WERI-Rb-1 (cell line): ENCODE measurements around the gene PHF12.

Source experiments
- DNase-seq: peaks from one replicate; pipeline ENCODE4 v3.0.0-alpha.2; 2020
- H3K27ac ChIP-seq: fragments of 250-450 bp; sonication (Bioruptor Pico); 2 replicates; pipeline ENCODE4 v1.5.1; 2020; ENCODE audit warnings: mild to moderate bottlenecking, moderate library complexity
- H3K27me3 ChIP-seq: fragments of 250-450 bp; sonication (Bioruptor Pico); 2 replicates; pipeline ENCODE4 v1.5.1; 2021; ENCODE audit warnings: mild to moderate bottlenecking, low read depth, moderate library complexity; ENCODE audit not compliant: insufficient read depth, severe bottlenecking
- H3K36me3 ChIP-seq: fragments of 250-450 bp; sonication (Bioruptor Pico); 2 replicates; pipeline ENCODE4 v1.5.1; 2020; ENCODE audit warnings: mild to moderate bottlenecking, moderate library complexity
- H3K4me3 ChIP-seq: 2 replicates; pipeline ENCODE4 v1.5.1; 2011; ENCODE audit warnings: low read depth, mild to moderate bottlenecking, control low read depth, low read length
- H3K9me3 ChIP-seq: fragments of 250-450 bp; sonication (Bioruptor Pico); 2 replicates; pipeline ENCODE4 v1.5.1; 2021; ENCODE audit warnings: mild to moderate bottlenecking, moderate library complexity; ENCODE audit not compliant: severe bottlenecking
- TF ChIP-seq, protein P1 (sequence below): IDR thresholded peaks from 2 replicates; pipeline ENCODE4 v1.5.1; 2011; ENCODE audit warnings: low read depth, mild to moderate bottlenecking, control low read depth, inconsistent platforms, low read length

The PHF12 gene

DNA sequence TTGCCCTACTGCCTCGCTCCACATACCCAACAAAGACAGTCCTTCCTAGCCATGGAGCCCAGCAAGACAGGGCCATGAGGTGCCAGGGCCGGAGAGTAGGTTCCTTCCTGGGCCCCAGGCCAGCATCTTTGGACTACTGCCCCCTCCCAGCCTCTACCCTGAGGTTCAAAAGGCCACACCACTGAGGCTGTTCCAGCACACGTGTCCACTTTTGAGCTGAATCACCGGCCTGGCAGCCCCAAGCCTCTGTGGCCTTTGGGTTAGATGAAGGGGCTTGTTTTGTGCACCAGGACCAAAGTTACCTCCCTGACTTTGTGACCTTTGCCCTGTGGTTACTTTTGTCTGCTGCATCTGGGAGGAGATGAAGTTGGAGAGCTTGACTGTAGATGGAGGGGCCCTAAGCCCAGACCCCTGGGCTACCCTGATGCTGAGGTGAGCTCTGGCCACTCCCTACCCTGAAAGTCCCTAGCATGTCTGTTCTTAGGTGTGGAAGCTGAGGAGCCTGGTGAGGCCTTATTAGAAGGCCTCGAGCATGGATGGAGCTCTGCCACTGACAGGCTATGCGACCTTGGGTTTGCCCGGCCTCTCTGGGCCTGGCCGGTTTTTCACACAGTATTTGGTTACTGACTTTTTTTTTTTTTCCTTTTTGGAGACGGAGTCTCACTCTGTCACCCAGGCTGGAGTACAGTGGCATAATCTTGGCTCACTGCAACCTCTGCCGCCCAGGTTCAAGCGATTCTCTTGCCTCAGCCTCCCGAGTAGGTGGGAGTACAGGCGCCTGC lies 42.5 kb upstream of the PHF12 start:
- H3K9me3 ChIP-seq: no peaks in the 10 kb centered on the region
- H3K27ac ChIP-seq: peak overlapping the region; percentile 59
- TF ChIP-seq, protein P1, sequence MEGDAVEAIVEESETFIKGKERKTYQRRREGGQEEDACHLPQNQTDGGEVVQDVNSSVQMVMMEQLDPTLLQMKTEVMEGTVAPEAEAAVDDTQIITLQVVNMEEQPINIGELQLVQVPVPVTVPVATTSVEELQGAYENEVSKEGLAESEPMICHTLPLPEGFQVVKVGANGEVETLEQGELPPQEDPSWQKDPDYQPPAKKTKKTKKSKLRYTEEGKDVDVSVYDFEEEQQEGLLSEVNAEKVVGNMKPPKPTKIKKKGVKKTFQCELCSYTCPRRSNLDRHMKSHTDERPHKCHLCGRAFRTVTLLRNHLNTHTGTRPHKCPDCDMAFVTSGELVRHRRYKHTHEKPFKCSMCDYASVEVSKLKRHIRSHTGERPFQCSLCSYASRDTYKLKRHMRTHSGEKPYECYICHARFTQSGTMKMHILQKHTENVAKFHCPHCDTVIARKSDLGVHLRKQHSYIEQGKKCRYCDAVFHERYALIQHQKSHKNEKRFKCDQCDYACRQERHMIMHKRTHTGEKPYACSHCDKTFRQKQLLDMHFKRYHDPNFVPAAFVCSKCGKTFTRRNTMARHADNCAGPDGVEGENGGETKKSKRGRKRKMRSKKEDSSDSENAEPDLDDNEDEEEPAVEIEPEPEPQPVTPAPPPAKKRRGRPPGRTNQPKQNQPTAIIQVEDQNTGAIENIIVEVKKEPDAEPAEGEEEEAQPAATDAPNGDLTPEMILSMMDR: no peak
- H3K4me3 ChIP-seq: no peak overlapping the region
- H3K36me3 ChIP-seq: peaks cover 33% of the 10 kb centered on the region
- H3K27me3 ChIP-seq: no peaks in the 10 kb centered on the region
- no peak for DNase-seq

- Histone ChIP-seq H3K9me3 (no peaks in the 10 kb centered on the region), H3K4me3 (no peak overlapping the region), H3K27me3 (no peaks in the 10 kb centered on the region), H3K27ac (peak overlapping the region; percentile 59), H3K36me3 (peaks cover 32% of the 10 kb centered on the region)
- DNase-seq: peak; percentile 70
- TF ChIP-seq, protein P1: 0 out of 2 replicates have a peak, but pooled peaks have one; percentile 10
These were observed 41.6 kb upstream of the PHF12 start for GRCh38 chr17:28992625-28993600.

DNA sequence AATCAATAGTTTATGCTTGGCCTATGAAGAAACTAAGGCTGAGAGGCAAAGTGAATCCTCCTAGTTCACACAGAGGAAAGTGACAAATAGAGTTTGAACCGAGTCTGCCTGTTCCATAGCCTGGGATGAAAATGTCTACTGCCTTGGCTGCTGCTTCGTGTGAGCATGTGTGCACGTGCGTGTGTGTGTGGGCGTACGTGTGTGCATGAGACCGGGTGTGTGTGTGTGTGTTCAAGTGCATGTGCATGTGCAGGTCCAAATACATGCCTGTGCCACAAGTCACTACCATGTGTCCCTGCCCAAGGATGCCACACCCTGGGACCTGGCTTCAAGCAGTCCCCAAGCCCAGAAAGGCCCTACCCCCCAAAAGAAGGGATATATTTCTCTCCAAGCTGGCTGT lies 40.9 kb upstream of the PHF12 start:
- H3K9me3 ChIP-seq: no peaks in the 10 kb centered on the region
- peak overlapping the region; percentile 59 for H3K27ac ChIP-seq
- H3K4me3 ChIP-seq: no peak overlapping the region
- H3K36me3 ChIP-seq: peaks cover 29% of the 10 kb centered on the region
- no peaks in the 10 kb centered on the region for H3K27me3 ChIP-seq
- DNase-seq: no peak
- TF ChIP-seq, protein P1: no peak

DNA sequence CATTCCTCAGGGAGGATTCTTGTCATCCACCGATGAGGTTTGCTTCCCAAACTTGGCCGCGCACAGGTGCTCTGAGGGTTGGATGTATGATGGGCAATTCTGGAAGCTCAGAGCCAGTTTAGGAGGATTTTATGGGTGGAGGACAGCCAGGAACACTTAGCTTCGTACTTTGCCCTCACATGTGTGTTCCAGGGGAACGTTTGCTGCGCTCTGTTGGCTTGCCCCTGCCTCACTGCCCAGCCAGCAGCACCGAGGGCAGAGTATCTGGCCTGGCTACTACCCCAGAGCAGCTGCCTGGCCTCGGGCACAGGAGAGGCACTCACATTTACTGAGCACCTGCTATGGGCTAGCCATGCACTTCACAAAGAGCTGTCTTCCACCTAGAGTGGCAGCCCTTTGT lies 40.5 kb upstream of the PHF12 start:
- H3K27me3 ChIP-seq: no peaks in the 10 kb centered on the region
- H3K4me3 ChIP-seq: no peak overlapping the region
- H3K36me3 ChIP-seq: peaks cover 25% of the 10 kb centered on the region
- no peaks in the 10 kb centered on the region for H3K9me3 ChIP-seq
- TF ChIP-seq, protein P1: no peak
- peak overlapping the region; percentile 59 for H3K27ac ChIP-seq
- DNase-seq: no peak

DNA sequence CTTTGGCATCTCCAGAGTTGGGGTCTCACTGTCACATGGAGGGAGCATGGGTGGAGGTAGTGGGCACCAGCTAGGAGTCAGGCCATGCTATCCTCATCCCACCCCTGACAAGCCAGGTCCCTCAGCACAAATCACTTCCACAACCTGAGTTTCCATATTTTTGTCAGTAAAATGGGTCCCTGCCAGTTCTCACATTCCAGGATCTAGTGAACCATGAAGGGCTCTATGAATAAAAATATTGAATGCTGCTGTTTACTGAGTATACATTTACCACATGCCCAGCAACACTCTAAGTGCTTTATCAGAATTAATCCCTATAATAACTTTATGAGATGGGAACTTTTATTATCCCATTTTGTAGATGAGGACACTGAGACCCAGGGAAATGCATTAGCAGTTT lies 37.7 kb upstream of the PHF12 start:
- H3K36me3 ChIP-seq: peaks cover 14% of the 10 kb centered on the region
- H3K9me3 ChIP-seq: no peaks in the 10 kb centered on the region
- no peak for DNase-seq
- H3K4me3 ChIP-seq: no peak overlapping the region
- no peak overlapping the region for H3K27ac ChIP-seq
- TF ChIP-seq, protein P1: no peak
- H3K27me3 ChIP-seq: no peaks in the 10 kb centered on the region
